ENCODE measurements around the gene HERC2.

DNA sequence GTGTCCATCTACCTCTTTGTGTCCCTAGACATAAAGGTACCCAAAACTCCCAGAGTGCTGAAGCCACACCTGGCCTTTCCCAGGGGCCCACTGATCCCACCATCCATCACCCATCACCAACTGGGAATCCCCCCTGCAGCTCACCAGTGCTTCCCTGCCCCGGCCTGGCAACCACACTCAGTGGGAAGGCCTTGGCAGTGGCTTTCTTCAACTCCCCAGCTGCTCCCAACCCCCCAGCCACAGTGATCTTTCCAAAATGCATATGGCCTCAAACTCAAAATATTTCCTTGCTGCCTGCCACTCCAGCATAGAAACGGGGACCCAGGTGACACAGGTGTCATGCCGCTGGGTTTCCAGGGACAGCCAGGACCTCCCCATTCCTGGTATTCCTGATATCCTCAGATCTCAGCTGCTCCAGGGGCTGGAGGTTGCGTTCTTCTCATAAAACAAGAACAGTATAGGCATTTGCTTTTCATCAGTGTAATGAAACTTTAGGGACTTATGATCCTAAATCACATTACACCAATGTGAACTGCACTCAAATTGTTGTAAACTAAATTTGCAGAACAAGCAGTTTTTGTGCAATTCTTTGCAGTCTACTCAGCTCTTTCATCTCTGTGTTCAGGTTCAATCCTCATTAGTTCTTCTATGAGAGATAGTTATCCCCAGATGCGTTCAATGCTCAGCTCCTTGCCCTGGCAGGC lies 224.2 kb downstream of the HERC2 start:
- TF ChIP-seq, protein P1, sequence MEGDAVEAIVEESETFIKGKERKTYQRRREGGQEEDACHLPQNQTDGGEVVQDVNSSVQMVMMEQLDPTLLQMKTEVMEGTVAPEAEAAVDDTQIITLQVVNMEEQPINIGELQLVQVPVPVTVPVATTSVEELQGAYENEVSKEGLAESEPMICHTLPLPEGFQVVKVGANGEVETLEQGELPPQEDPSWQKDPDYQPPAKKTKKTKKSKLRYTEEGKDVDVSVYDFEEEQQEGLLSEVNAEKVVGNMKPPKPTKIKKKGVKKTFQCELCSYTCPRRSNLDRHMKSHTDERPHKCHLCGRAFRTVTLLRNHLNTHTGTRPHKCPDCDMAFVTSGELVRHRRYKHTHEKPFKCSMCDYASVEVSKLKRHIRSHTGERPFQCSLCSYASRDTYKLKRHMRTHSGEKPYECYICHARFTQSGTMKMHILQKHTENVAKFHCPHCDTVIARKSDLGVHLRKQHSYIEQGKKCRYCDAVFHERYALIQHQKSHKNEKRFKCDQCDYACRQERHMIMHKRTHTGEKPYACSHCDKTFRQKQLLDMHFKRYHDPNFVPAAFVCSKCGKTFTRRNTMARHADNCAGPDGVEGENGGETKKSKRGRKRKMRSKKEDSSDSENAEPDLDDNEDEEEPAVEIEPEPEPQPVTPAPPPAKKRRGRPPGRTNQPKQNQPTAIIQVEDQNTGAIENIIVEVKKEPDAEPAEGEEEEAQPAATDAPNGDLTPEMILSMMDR (IDR thresholded peaks at IDR 0.05): no peak
- TF ChIP-seq EP300 (IDR thresholded peaks at IDR 0.05) (no peak), POLR2A (IDR thresholded peaks at IDR 0.05) (no peak)

Measured in ovary (tissue), 3 donors.